Measurements from ENCODE around the gene IL16.

The IL16 gene

GRCh38 chr15:81299630-81300273 lies 103.1 kb downstream of the IL16 start:
- H3K36me3 ChIP-seq, result no peaks in the 10 kb centered on the region
- TF ChIP-seq CTCF (IDR thresholded peaks at IDR 0.05; ENCODE audit: low read depth, low read length), result no peak
- no peak for DNase-seq
- H3K27me3 ChIP-seq (ENCODE audit: insufficient read depth, low read depth, severe bottlenecking), result no peaks in the 10 kb centered on the region
- H3K9me3 ChIP-seq (ENCODE audit: severe bottlenecking), result no peaks in the 10 kb centered on the region
- H3K27ac ChIP-seq, result no peak overlapping the region
- no peak overlapping the region for H3K4me3 ChIP-seq (ENCODE audit: low read depth, low read length)

DNA sequence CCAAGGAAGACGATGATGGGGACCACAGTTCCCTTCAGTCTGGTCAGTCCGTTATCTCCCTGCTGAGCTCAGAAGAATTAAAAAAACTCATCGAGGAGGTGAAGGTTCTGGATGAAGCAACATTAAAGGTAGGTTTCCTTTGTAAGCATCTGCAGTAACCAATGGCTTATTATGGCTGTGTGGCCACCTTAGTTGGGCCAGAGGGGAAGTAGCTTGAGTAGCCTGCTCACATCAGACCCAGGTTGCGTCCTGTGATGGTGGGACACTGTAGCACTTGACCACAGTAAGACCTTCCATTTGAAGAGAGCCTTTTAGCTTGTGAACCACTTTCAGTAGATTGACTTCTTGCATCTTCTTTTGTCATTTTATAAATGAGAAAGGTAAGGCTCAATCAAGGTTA lies 104.7 kb downstream of the IL16 start:
- Histone ChIP-seq H3K27me3 (ENCODE audit: insufficient read depth, low read depth, severe bottlenecking) (no peaks in the 10 kb centered on the region), H3K36me3 (no peaks in the 10 kb centered on the region), H3K9me3 (ENCODE audit: severe bottlenecking) (no peaks in the 10 kb centered on the region), H3K27ac (no peak overlapping the region), H3K4me3 (ENCODE audit: low read depth, low read length) (no peak overlapping the region)
- no peak for DNase-seq
- TF ChIP-seq CTCF (IDR thresholded peaks at IDR 0.05; ENCODE audit: low read depth, low read length), result no peak

DNA sequence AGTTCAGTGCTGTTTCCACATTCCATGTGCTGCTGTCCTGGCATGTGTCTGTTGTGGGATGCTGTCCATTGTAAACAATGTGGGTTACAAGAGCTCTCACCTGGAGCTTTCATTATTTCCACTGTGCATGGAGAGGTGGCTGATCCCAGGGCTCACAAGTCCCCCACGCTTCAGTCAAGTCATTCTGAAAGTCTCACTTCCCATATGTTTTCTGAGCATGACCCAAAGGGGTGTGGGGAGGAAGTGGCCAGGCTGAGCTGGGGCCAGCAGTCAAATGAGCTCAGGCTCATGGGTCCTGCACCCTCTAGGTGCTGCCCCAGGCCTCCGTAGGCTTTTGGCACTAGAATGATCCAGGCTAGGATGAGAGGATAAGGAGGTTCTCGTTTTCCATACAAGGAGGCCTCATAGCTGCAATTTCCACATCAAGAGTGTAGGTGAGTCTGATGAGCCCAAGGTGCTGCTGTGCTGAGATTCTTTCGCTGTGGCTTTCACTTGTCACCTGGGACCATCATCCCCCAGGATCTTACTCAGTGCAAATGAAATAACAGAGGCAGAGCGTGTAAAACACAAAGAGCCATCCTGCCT lies 105.2 kb downstream of the IL16 start:
- Histone ChIP-seq H3K27me3 (ENCODE audit: insufficient read depth, low read depth, severe bottlenecking) (no peaks in the 10 kb centered on the region), H3K27ac (no peak overlapping the region), H3K4me3 (ENCODE audit: low read depth, low read length) (no peak overlapping the region), H3K36me3 (no peaks in the 10 kb centered on the region), H3K9me3 (ENCODE audit: severe bottlenecking) (no peaks in the 10 kb centered on the region)
- DNase-seq, result no peak
- TF ChIP-seq CTCF (IDR thresholded peaks at IDR 0.05; ENCODE audit: low read depth, low read length), result no peak

DNA sequence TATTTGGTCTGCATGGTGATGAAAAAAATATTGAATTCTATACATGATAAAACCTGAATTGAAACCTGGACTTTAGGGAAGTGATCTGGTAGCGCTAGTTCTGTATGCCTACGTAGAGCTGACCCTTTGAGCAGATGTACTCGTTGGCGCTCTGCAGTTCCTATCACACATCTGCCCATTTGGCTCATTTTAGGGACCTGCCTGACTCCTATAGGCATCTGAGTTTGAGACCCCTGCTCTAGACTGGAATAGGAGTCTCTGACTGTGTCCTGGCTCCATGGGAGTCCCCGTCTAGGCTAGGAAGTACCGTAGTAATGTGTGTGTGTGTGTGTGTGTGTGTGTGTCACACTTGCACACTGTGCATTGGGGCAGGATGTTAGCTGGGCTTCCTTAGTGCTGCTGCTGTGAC lies 106.0 kb downstream of the IL16 start:
- DNase-seq, result no peak
- Histone ChIP-seq H3K9me3 (ENCODE audit: severe bottlenecking) (no peaks in the 10 kb centered on the region), H3K36me3 (no peaks in the 10 kb centered on the region), H3K27me3 (ENCODE audit: insufficient read depth, low read depth, severe bottlenecking) (no peaks in the 10 kb centered on the region), H3K4me3 (ENCODE audit: low read depth, low read length) (no peak overlapping the region), H3K27ac (no peak overlapping the region)
- TF ChIP-seq CTCF (IDR thresholded peaks at IDR 0.05; ENCODE audit: low read depth, low read length), result no peak

GRCh38 chr15:81303244-81304225 lies 106.9 kb downstream of the IL16 start:
- Histone ChIP-seq H3K4me3 (ENCODE audit: low read depth, low read length) (no peak overlapping the region), H3K36me3 (no peaks in the 10 kb centered on the region), H3K27ac (no peak overlapping the region), H3K9me3 (ENCODE audit: severe bottlenecking) (no peaks in the 10 kb centered on the region), H3K27me3 (ENCODE audit: insufficient read depth, low read depth, severe bottlenecking) (no peaks in the 10 kb centered on the region)
- TF ChIP-seq CTCF (IDR thresholded peaks at IDR 0.05; ENCODE audit: low read depth, low read length), result no peak
- DNase-seq, result no peak

Measured in WERI-Rb-1 (cell line).